ENCODE data around the gene RPS6KA2.

The RPS6KA2 gene

GRCh38 chr6:166498228-166498627, 128.8 kb downstream of the RPS6KA2 start:
- no peak for DNase-seq

- DNase-seq = no peak
Measured at GRCh38 chr6:166497087-166497899, 129.8 kb downstream of the RPS6KA2 start.

GRCh38 chr6:166496460-166496859, 130.6 kb downstream of the RPS6KA2 start:
- DNase-seq = no peak

GRCh38 chr6:166495487-166496314, 131.3 kb downstream of the RPS6KA2 start:
- DNase-seq = no peak

GRCh38 chr6:166494757-166495486, 132.1 kb downstream of the RPS6KA2 start:
- peak; percentile 24 for DNase-seq

- DNase-seq = no peak
Measured at GRCh38 chr6:166494101-166494441, 133.0 kb downstream of the RPS6KA2 start.

GRCh38 chr6:166493427-166494100, 133.5 kb downstream of the RPS6KA2 start:
- no peak for DNase-seq

- DNase-seq = no peak
Measured at GRCh38 chr6:166492092-166492741, 134.8 kb downstream of the RPS6KA2 start.

- no peak for DNase-seq
Measured at GRCh38 chr6:166490671-166491500, 136.2 kb downstream of the RPS6KA2 start.

- peak; percentile 26 for DNase-seq
Measured at GRCh38 chr6:166489301-166490155, 137.5 kb downstream of the RPS6KA2 start.

- peak; percentile 31 for DNase-seq
Measured at GRCh38 chr6:166488701-166489100, 138.3 kb downstream of the RPS6KA2 start.

- peak; percentile 69 for DNase-seq
Measured at GRCh38 chr6:166488076-166488685, 138.9 kb downstream of the RPS6KA2 start.

- peak; percentile 22 for DNase-seq
Measured at GRCh38 chr6:166487148-166487547, 139.9 kb downstream of the RPS6KA2 start.

- DNase-seq = no peak
Measured at GRCh38 chr6:166486536-166486880, 140.5 kb downstream of the RPS6KA2 start.

- DNase-seq = peak; percentile 29
Measured at GRCh38 chr6:166485651-166486535, 141.2 kb downstream of the RPS6KA2 start.

GRCh38 chr6:166484863-166485262, 142.2 kb downstream of the RPS6KA2 start:
- DNase-seq = no peak

- DNase-seq = no peak
Measured at GRCh38 chr6:166483573-166484250, 143.3 kb downstream of the RPS6KA2 start.

- DNase-seq = no peak
Measured at GRCh38 chr6:166483026-166483425, 144.0 kb downstream of the RPS6KA2 start.

Data from activated CD4-positive, CD25-positive, alpha-beta regulatory T cell treated with anti-CD3 and anti-CD28 coated beads, Interleukin-2, amount 50 U/mL, for 72 hours (primary cell).